Body of pancreas (tissue), 4 donors: ENCODE data around the gene FANCD2.

Source experiments
- POLR2A ChIP-seq, 3 donors: fragments of 450-650 bp; IDR thresholded peaks; one replicate each; pipeline ENCODE4 v1.6.1; 2016; ENCODE audit warnings: antibody characterized with exemption in 3 of 3, mild to moderate bottlenecking in 2 of 3
- TF ChIP-seq, protein P1 (sequence below), 7 experiments: fragments of 450-650 bp in 4 of 7; fragments of 200-600 bp in 3 of 7; sonication (generic) in 3 of 7; IDR thresholded peaks; one replicate each; pipeline ENCODE4 v1.5.1; 2016 to 2019; ENCODE audit warnings: antibody characterized with exemption in 7 of 7

DNA sequence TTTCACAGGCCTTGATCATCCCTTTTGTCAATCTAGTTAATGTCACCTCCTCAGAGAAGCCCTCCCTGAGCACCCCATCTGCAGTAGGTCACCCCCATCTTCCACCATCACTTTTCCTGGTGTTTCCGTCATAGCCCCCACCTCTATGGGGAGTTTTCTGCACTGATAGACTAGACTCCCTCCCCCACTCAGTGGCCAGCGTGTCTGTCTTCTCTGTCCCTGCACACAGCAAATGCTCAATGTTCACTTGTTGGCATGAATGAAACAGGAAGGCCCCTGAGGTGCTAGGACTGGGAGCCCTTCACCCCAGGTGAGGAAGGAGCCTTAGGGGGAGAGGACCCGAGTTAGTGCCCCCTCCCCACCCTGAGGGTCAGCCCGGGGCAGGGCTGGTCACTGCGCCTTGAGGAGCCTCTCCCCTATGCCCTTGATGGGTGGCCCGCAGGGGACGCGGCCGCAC lies 15.8 kb upstream of the FANCD2 start:
- no peak for TF ChIP-seq POLR2A (IDR thresholded peaks at IDR 0.05)
- TF ChIP-seq, protein P1, sequence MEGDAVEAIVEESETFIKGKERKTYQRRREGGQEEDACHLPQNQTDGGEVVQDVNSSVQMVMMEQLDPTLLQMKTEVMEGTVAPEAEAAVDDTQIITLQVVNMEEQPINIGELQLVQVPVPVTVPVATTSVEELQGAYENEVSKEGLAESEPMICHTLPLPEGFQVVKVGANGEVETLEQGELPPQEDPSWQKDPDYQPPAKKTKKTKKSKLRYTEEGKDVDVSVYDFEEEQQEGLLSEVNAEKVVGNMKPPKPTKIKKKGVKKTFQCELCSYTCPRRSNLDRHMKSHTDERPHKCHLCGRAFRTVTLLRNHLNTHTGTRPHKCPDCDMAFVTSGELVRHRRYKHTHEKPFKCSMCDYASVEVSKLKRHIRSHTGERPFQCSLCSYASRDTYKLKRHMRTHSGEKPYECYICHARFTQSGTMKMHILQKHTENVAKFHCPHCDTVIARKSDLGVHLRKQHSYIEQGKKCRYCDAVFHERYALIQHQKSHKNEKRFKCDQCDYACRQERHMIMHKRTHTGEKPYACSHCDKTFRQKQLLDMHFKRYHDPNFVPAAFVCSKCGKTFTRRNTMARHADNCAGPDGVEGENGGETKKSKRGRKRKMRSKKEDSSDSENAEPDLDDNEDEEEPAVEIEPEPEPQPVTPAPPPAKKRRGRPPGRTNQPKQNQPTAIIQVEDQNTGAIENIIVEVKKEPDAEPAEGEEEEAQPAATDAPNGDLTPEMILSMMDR (IDR thresholded peaks at IDR 0.05): no peak
